Skeletal muscle satellite cell (primary cell): ENCODE data around the gene USP28. TPM values are rescaled to one million over a fixed set of nuclear protein-coding genes. Genes with fewer than 3 reads are reported as not detected.
"Not testable (repeated sequence)": the region's sequence is repeated elsewhere in the genome, so short reads cannot be mapped to it uniquely, and the experiment has no call there.

Experiments used
- H3K27me3 ChIP-seq: 2 replicates; pipeline ENCODE4 v1.7.0; 2013; ENCODE audit warnings: low read length; ENCODE audit not compliant: control insufficient read depth, insufficient read depth
- H3K36me3 ChIP-seq: 2 replicates; pipeline ENCODE4 v1.7.0; 2013; ENCODE audit warnings: mild to moderate bottlenecking, control low read depth, low read length; ENCODE audit not compliant: insufficient read depth
- H3K4me1 ChIP-seq: 2 replicates; pipeline ENCODE4 v1.7.0; 2013; ENCODE audit warnings: low read length; ENCODE audit not compliant: control insufficient read depth, insufficient read depth
- H3K4me2 ChIP-seq: 2 replicates; pipeline ENCODE4 v1.7.0; 2013; ENCODE audit warnings: mild to moderate bottlenecking, low read length
- H3K4me3 ChIP-seq: 2 replicates; pipeline ENCODE4 v1.7.0; 2013; ENCODE audit warnings: low read length
- H3K9ac ChIP-seq: 2 replicates; pipeline ENCODE4 v1.7.0; 2013; ENCODE audit warnings: mild to moderate bottlenecking, low read depth, low read length, moderate library complexity
- H3K9me3 ChIP-seq: replicated peaks from 2 replicates; pipeline ENCODE4 v1.7.0; 2013; ENCODE audit warnings: mild to moderate bottlenecking, control low read depth, low read length
- total RNA-seq: library from RNA; depleted of rRNA; stranded (reverse); fragments of >200 nt; gene quantifications from 2 replicates; pipeline ENCODE4 v1.2.3, GENCODE V29; 2012; rRNA removed

USP28 gene
- total RNA-seq: 13.8 and 20.0 TPM in 2 replicates

- Histone ChIP-seq H3K27me3 (no peaks in the 10 kb centered on the region), H3K4me3 (peak within 1 kb of the TSS; percentile 79), H3K9me3 (no peaks in the 10 kb centered on the region), H3K4me2 (peak within 1 kb of the TSS; percentile 92), H3K4me1 (peaks cover 19% of the 10 kb centered on the region), H3K36me3 (no peaks in the 10 kb centered on the region), H3K9ac (peak within 1 kb of the TSS; percentile 89)
Observed at GRCh38 chr11:113875234-113876073, at the start of gene USP28. USP28 (minus strand) TSS chr11:113875572; CDS start chr11:113875501, 71 bp downstream.

- Histone ChIP-seq H3K27me3 (peaks cover 24% of the 10 kb centered on the region), H3K4me1 (no peaks in the 10 kb centered on the region), H3K36me3 (no peaks in the 10 kb centered on the region), H3K4me3 (no peak overlapping the region), H3K9ac (no peak overlapping the region), H3K9me3 (no peaks in the 10 kb centered on the region), H3K4me2 (no peak overlapping the region)
Observed at GRCh38 chr11:113923572-113923971, 48.2 kb upstream of the USP28 start.

GRCh38 chr11:113911491-113911890 lies 36.1 kb upstream of the USP28 start:
- H3K4me2 ChIP-seq, H3K4me3 ChIP-seq, H3K9ac ChIP-seq, H3K4me1 ChIP-seq, H3K36me3 ChIP-seq, H3K9me3 ChIP-seq: not testable (repeated sequence)
- peaks cover 42% of the 10 kb centered on the region for H3K27me3 ChIP-seq

GRCh38 chr11:113908098-113908497 lies 32.7 kb upstream of the USP28 start:
- Histone ChIP-seq H3K9ac (no peak overlapping the region), H3K4me2 (no peak overlapping the region), H3K4me1 (no peaks in the 10 kb centered on the region), H3K4me3 (no peak overlapping the region), H3K27me3 (peaks cover 64% of the 10 kb centered on the region), H3K36me3 (no peaks in the 10 kb centered on the region), H3K9me3 (no peaks in the 10 kb centered on the region)

GRCh38 chr11:113907681-113908080 lies 32.3 kb upstream of the USP28 start:
- no peaks in the 10 kb centered on the region for H3K4me1 ChIP-seq
- no peaks in the 10 kb centered on the region for H3K9me3 ChIP-seq
- H3K4me2 ChIP-seq: no peak overlapping the region
- H3K4me3 ChIP-seq: no peak overlapping the region
- no peak overlapping the region for H3K9ac ChIP-seq
- peaks cover 68% of the 10 kb centered on the region for H3K27me3 ChIP-seq
- H3K36me3 ChIP-seq: no peaks in the 10 kb centered on the region

GRCh38 chr11:113907152-113907551 lies 31.8 kb upstream of the USP28 start:
- Histone ChIP-seq H3K4me1 (no peaks in the 10 kb centered on the region), H3K4me2 (no peak overlapping the region), H3K27me3 (peaks cover 72% of the 10 kb centered on the region), H3K9me3 (no peaks in the 10 kb centered on the region), H3K9ac (no peak overlapping the region), H3K4me3 (no peak overlapping the region), H3K36me3 (no peaks in the 10 kb centered on the region)

- no peaks in the 10 kb centered on the region for H3K4me1 ChIP-seq
- no peaks in the 10 kb centered on the region for H3K36me3 ChIP-seq
- H3K9me3 ChIP-seq: no peaks in the 10 kb centered on the region
- H3K27me3 ChIP-seq: peaks cover 76% of the 10 kb centered on the region
- no peak overlapping the region for H3K4me2 ChIP-seq
- no peak overlapping the region for H3K9ac ChIP-seq
- H3K4me3 ChIP-seq: no peak overlapping the region
Observed at GRCh38 chr11:113906516-113906915, 31.1 kb upstream of the USP28 start.

GRCh38 chr11:113906038-113906437 lies 30.7 kb upstream of the USP28 start:
- Histone ChIP-seq H3K9me3 (no peaks in the 10 kb centered on the region), H3K4me3 (no peak overlapping the region), H3K36me3 (no peaks in the 10 kb centered on the region), H3K4me2 (no peak overlapping the region), H3K27me3 (peaks cover 80% of the 10 kb centered on the region), H3K9ac (no peak overlapping the region), H3K4me1 (no peaks in the 10 kb centered on the region)

- Histone ChIP-seq H3K9ac (no peak within 1 kb of the TSS), H3K27me3 (peaks cover 82% of the 10 kb centered on the region), H3K4me1 (no peaks in the 10 kb centered on the region), H3K36me3 (no peaks in the 10 kb centered on the region), H3K4me2 (no peak within 1 kb of the TSS), H3K4me3 (no peak within 1 kb of the TSS), H3K9me3 (no peaks in the 10 kb centered on the region)
Observed at GRCh38 chr11:113904379-113905101, 29.2 kb upstream of the USP28 start, which contains the start of gene HTR3B. HTR3B (plus strand) TSS chr11:113904796; CDS start chr11:113904934, 138 bp downstream.

- H3K36me3 ChIP-seq: no peaks in the 10 kb centered on the region
- H3K27me3 ChIP-seq: peaks cover 65% of the 10 kb centered on the region
- no peak overlapping the region for H3K4me3 ChIP-seq
- H3K9me3 ChIP-seq: no peaks in the 10 kb centered on the region
- no peaks in the 10 kb centered on the region for H3K4me1 ChIP-seq
- no peak overlapping the region for H3K9ac ChIP-seq
- no peak overlapping the region for H3K4me2 ChIP-seq
Observed at GRCh38 chr11:113901141-113901540, 25.8 kb upstream of the USP28 start.

GRCh38 chr11:113896156-113896879 lies 20.9 kb upstream of the USP28 start:
- Histone ChIP-seq H3K4me3 (no peak overlapping the region), H3K9ac (no peak overlapping the region)

More at GRCh38 chr11:113896156-113896879, 20.9 kb upstream of the USP28 start:
- no peak overlapping the region for H3K4me2 ChIP-seq
- H3K36me3 ChIP-seq: no peaks in the 10 kb centered on the region
- H3K9me3 ChIP-seq: no peaks in the 10 kb centered on the region
- no peaks in the 10 kb centered on the region for H3K4me1 ChIP-seq
- peaks cover 27% of the 10 kb centered on the region for H3K27me3 ChIP-seq
